Measurements from ENCODE around the gene PDE2A. TPM values are rescaled to one million over a fixed set of nuclear protein-coding genes. Genes with fewer than 3 reads are reported as not detected.

PDE2A gene
- total RNA-seq, 1 donor from 2014 or later: 403 TPM

DNA sequence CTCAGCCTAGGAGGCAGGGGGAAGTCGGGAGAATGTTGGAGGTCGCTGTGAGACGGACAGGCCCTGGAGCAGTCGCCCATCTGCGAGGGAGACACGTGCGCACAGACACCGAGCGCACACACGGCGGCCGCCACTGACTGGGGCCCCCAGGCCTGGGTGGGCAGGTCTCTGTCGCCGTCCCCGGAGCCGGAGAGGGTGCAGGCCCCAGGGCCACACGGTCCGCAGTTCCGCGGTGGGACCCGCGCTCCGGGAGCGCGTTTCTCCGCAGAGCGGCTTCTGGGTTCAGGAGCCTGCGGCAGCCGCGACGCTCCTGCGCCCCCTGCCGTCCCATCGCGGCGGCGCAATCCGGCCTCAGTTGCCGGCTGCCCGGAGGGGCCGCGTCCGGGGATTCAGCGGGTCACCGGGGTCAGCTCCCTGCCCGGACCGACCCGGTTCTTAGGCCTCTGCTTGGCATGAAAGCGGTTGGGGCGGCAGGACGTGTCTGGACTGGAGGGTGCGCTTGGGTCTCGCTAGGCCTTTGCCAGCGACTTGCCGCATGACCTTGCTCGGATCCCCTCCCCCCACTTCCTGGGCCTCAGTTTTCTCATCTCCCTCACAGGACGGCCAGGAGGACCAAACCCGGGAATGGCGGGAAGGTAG is 31.2 kb downstream of the PDE2A start:
- TF ChIP-seq, protein P1, sequence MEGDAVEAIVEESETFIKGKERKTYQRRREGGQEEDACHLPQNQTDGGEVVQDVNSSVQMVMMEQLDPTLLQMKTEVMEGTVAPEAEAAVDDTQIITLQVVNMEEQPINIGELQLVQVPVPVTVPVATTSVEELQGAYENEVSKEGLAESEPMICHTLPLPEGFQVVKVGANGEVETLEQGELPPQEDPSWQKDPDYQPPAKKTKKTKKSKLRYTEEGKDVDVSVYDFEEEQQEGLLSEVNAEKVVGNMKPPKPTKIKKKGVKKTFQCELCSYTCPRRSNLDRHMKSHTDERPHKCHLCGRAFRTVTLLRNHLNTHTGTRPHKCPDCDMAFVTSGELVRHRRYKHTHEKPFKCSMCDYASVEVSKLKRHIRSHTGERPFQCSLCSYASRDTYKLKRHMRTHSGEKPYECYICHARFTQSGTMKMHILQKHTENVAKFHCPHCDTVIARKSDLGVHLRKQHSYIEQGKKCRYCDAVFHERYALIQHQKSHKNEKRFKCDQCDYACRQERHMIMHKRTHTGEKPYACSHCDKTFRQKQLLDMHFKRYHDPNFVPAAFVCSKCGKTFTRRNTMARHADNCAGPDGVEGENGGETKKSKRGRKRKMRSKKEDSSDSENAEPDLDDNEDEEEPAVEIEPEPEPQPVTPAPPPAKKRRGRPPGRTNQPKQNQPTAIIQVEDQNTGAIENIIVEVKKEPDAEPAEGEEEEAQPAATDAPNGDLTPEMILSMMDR (IDR thresholded peaks at IDR 0.05): peak; percentile 94 to 99 (median 96)
- H3K27me3 ChIP-seq: peaks cover 9% of the 10 kb centered on the region
- H3K4me1 ChIP-seq: peaks cover 3 to 5% of the 10 kb centered on the region in 2 donors
- DNase-seq (ENCODE audit: low spot score in 2 of 2): peak in 1 of 2 donors; percentile 74
- no peaks in the 10 kb centered on the region for H3K9me3 ChIP-seq
- intact Hi-C loops (cut with DNase I): loop anchor here (1.0 to 5.0 kb wide), 2 partner anchors 58 to 171 kb away; no protein-coding TSS in a partner anchor
- peak overlapping the region in 1 of 2 donors; percentile 35 for H3K27ac ChIP-seq
- no peaks in the 10 kb centered on the region for H3K36me3 ChIP-seq
- H3K4me3 ChIP-seq: peak overlapping the region; percentile 62 to 75

DNA sequence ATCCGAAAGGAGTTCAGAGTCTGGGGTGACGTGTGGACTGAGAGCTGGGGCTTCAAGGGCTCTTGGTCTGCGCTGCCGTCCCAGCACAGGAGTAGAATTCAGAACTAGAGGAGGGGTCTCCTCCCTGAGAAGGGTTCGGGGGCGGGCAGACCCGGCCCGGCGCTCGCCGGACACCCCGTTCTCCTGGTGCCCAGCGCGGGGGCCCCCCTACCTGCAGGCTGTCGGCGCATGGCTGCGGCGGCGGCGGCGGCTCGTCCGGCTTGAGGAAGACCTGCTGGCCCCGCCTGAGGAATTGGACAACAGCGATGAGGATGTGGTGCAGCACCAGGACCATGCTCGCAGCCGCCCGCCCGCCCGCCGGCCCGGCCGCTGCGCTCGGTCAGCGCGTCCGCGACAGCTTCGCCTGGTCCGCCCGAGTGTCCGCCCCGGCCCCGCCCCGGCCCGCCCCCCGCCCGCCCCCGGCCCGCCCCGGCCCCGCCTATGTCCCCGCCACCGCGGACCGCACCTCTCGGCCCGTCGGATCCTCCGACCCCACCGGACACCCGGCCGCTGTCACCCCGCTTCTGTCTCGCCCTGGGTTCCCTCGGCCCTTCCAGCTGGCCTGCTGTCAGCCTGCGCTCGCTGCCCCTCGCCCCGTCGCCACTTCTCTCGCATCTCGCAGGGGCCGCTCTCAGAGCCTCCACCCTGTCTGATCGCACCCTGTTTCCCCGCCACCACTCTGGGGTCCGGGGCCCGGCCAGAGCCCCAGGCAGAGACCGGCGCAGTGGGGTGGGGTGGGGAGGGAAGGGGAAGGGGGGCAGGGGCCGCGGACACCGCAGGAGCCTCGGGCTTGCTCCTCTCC is 32.0 kb downstream of the PDE2A start:
- TF ChIP-seq, protein P1 (IDR thresholded peaks at IDR 0.05): no peak
- peak in 1 of 2 donors; percentile 71 for DNase-seq (ENCODE audit: low spot score in 2 of 2)
- Histone ChIP-seq H3K9me3 (no peaks in the 10 kb centered on the region), H3K36me3 (no peaks in the 10 kb centered on the region), H3K27ac (peak overlapping the region in 1 of 2 donors; percentile 35), H3K4me1 (peaks cover 3 to 5% of the 10 kb centered on the region in 2 donors), H3K27me3 (peaks cover 9% of the 10 kb centered on the region), H3K4me3 (peak overlapping the region; percentile 62 to 75)
- intact Hi-C loops (cut with DNase I): loop anchor here (5.0 kb wide), 1 partner anchor 170 kb away; no protein-coding TSS in a partner anchor

DNA sequence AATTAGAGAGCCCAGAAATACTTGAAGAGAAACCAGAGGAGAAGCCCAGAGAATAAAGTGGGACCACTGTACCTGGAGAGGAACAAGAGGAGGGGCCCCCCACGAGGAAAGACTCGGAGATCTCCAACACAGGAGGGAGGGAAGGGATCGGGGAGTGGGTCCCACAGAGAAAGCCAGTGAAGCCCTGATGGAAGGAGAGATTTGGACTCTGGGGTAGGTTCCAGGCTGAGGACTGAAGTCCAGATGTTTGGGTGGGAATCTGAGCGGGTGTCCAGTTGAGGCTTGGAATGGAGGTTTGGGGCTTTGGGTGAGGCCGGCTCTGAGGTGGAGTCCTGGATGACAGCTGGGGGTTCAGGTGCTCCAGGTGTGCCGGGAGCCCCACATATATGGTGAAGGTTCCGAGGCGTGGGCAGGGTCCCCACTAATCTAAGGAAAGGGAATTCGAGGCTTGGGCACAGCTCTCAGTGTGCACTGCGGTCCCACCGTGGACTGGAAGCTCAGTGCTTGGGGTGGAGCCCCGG is 32.6 kb downstream of the PDE2A start:
- Histone ChIP-seq H3K4me3 (peak overlapping the region; percentile 62 to 75), H3K9me3 (no peaks in the 10 kb centered on the region), H3K36me3 (no peaks in the 10 kb centered on the region), H3K4me1 (peaks cover 3 to 5% of the 10 kb centered on the region in 2 donors), H3K27me3 (peaks cover 9% of the 10 kb centered on the region), H3K27ac (no peak overlapping the region)
- TF ChIP-seq, protein P1 (IDR thresholded peaks at IDR 0.05): no peak
- intact Hi-C loops (cut with DNase I): loop anchor here (5.0 kb wide), 1 partner anchor 169 kb away; no protein-coding TSS in a partner anchor
- DNase-seq (ENCODE audit: low spot score in 2 of 2): no peak

DNA sequence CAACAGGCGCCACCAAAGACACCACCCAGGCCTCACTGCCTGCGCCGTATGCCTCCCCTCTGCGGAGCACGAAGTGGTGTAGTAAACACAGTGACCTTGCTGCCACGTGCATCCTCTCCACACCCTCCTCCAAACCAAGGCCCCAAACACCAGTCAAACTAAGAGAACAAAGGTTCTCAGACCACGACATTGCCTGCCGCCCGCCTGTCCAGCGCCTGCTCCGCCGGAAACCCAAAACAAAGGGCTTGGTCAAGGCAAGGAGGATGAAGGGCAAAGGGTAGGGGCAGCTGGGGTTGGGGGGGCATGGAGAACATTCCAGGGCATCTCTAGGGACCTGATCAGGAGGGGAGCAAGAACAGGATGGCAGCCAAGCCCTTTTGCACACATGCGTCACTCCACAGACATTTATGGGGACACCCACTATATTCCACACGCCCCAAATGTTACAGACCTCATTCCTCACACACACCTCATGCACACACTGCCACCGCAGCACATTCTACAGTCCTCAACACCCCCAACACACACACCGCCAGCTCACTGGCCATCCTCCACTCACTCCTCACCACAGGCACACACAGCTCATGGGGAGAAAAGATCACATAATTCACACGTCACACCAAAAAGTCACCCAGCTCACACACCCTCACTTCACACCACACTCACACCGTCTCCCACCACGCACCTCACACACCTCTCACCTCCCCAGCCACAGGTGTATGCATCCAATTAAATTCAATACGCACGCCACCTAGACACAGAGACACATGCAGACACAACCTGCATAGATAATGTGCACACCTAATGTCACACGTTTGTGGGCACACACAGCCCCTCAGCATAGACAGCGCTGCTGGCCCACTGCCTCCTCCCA is 34.5 kb downstream of the PDE2A start:
- no peak for DNase-seq (ENCODE audit: low spot score in 2 of 2)
- no peak overlapping the region for H3K27ac ChIP-seq
- no peak overlapping the region for H3K4me3 ChIP-seq
- intact Hi-C loops (cut with DNase I): loop anchor here (5.0 kb wide), 1 partner anchor 167 kb away; no protein-coding TSS in a partner anchor
- H3K27me3 ChIP-seq: peaks cover 9% of the 10 kb centered on the region
- H3K36me3 ChIP-seq: no peaks in the 10 kb centered on the region
- peaks cover 3 to 5% of the 10 kb centered on the region in 2 donors for H3K4me1 ChIP-seq
- H3K9me3 ChIP-seq: no peaks in the 10 kb centered on the region
- TF ChIP-seq, protein P1 (IDR thresholded peaks at IDR 0.05): no peak

DNA sequence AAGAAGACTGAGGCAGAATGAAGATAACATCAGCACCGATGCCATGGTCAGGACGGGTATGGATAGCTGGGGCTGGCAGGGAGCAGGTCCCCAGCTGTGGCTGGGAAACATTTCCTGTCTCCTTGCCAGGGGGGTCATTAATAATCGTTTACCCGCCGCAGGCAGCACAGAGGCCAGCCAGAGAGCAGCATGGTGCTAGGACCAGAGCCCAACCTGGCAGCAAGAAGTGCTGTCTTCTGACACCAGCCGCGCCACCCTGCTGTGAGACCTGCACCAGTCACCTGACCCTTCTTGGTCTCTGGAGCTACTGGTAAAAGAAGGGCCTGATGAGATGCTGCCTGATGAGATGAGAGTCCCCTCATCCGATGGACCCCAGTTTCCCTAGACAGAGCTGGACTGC is 36.3 kb downstream of the PDE2A start:
- DNase-seq (ENCODE audit: low spot score in 2 of 2): no peak
- Histone ChIP-seq H3K9me3 (no peaks in the 10 kb centered on the region), H3K36me3 (no peaks in the 10 kb centered on the region), H3K4me3 (no peak overlapping the region), H3K27me3 (peaks cover 9% of the 10 kb centered on the region), H3K27ac (no peak overlapping the region), H3K4me1 (no peaks in the 10 kb centered on the region)
- TF ChIP-seq, protein P1 (IDR thresholded peaks at IDR 0.05): no peak
- intact Hi-C loops (cut with DNase I): no loop called here
